Measurements from ENCODE around the gene AP2B1.

- no peak for TF ChIP-seq POLR2A (IDR thresholded peaks at IDR 0.05; ENCODE audit: low read depth, low read length)
- TF ChIP-seq SPI1 (IDR thresholded peaks at IDR 0.05; ENCODE audit: low read depth, low read length): no peak
- no peak for TF ChIP-seq POLR2AphosphoS5 (IDR thresholded peaks at IDR 0.05; ENCODE audit: low read depth, low read length)
- no peak for TF ChIP-seq POU2F2 (IDR thresholded peaks at IDR 0.05; ENCODE audit: low read depth, low read length)
- no peak for TF ChIP-seq TAF1 (IDR thresholded peaks at IDR 0.05; ENCODE audit: low read depth, low read length)
Observed at GRCh38 chr17:35545150-35545549, 42.0 kb upstream of the AP2B1 start.

Measured in GM12891 (cell line).